ENCODE data around the gene TM2D3. TPM values are rescaled to one million over a fixed set of nuclear protein-coding genes. Genes with fewer than 3 reads are reported as not detected.

Gene TM2D3
- total RNA-seq, 1 experiment from 2014 or later = 23.1 TPM

DNA sequence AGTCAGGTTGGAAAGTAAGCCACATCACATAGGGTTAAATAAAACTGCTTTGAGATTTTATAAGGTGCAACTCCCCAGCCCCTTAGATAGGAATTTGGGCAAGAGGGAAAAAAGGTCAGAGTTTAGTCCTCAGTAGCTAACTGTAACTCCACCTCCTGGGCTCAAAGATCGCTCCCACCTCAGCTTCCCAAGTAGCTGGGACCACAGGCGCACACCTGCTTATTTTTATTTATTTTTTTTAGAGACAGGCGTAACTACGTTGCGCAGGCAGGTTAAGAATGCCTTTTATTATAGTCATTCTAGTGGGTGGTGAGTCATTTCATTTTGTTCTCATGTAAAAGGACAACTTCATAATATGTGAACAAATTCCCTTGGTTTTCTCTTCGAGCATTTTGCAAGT is 14.7 kb downstream of the TM2D3 start:
- no peak for TF ChIP-seq IRF2 (CRISPR knock-in tag; IDR thresholded peaks at IDR 0.05; ENCODE audit: borderline replicate concordance, low read depth)
- TF ChIP-seq ATF1 (CRISPR knock-in tag; IDR thresholded peaks at IDR 0.05) = no peak
- TF ChIP-seq SMAD3 (CRISPR knock-in tag; IDR thresholded peaks at IDR 0.05; ENCODE audit: borderline replicate concordance) = no peak
- no peak for TF ChIP-seq USF1 (CRISPR knock-in tag; IDR thresholded peaks at IDR 0.05)
- no peak for TF ChIP-seq MAX (CRISPR knock-in tag; IDR thresholded peaks at IDR 0.05)
- TF ChIP-seq SP1 (CRISPR knock-in tag; conservative IDR thresholded peaks at IDR 0.05) = no peak
- Mint-ChIP-seq H3K27ac (no peak overlapping the region), H3K27me3 (ENCODE audit: low read depth) (no peaks in the 10 kb centered on the region), H3K4me1 (peaks cover 23% of the 10 kb centered on the region), H3K36me3 (peaks cover 9% of the 10 kb centered on the region; the same call in 1 of the 2 replicates), H3K9me3 (no peaks in the 10 kb centered on the region), H3K4me3 (no peak overlapping the region)
- no peak for DNase-seq (ENCODE audit: low spot score)
- ChIA-PET POLR2A (no interaction called here), CTCF (interaction anchor here (0.9 to 1.2 kb wide), 3 partner anchors 21 to 317 kb away, joined by 3 read pairs; no protein-coding TSS in a partner anchor)
- 0 out of 2 replicates have a peak, but pooled peaks have one; percentile 36 for ATAC-seq

GRCh38 chr15:101637038-101637437 is 15.1 kb downstream of the TM2D3 start:
- H3K27me3 Mint-ChIP-seq (ENCODE audit: low read depth) = no peaks in the 10 kb centered on the region
- H3K4me3 Mint-ChIP-seq = no peak overlapping the region
- peaks cover 4% of the 10 kb centered on the region; the same call in 1 of the 2 replicates for H3K36me3 Mint-ChIP-seq
- ATAC-seq (no peak), DNase-seq (ENCODE audit: low spot score) (no peak)
- CTCF ChIA-PET = interaction anchor here (1.2 kb wide), 1 partner anchor 317 kb away, joined by 3 read pairs; no protein-coding TSS in a partner anchor
- H3K4me1 Mint-ChIP-seq = peaks cover 19% of the 10 kb centered on the region
- TF ChIP-seq MAX (CRISPR knock-in tag; IDR thresholded peaks at IDR 0.05) (no peak), EMX1 (CRISPR knock-in tag; IDR thresholded peaks at IDR 0.05) (no peak), ZNF317 (CRISPR knock-in tag; IDR thresholded peaks at IDR 0.05; ENCODE audit: borderline replicate concordance, low read depth) (no peak), TCF7 (CRISPR knock-in tag; IDR thresholded peaks at IDR 0.05; ENCODE audit: low read depth) (no peak), E2F1 (CRISPR knock-in tag; IDR thresholded peaks at IDR 0.05) (no peak), MLX (CRISPR knock-in tag; IDR thresholded peaks at IDR 0.05) (no peak), FOXJ3 (CRISPR knock-in tag; IDR thresholded peaks at IDR 0.05; ENCODE audit: borderline replicate concordance) (no peak), SP1 (CRISPR knock-in tag; conservative IDR thresholded peaks at IDR 0.05) (no peak), TP53 (CRISPR knock-in tag; IDR thresholded peaks at IDR 0.05) (no peak), NFATC4 (CRISPR knock-in tag; IDR thresholded peaks at IDR 0.05) (no peak), ZNF423 (CRISPR knock-in tag; IDR thresholded peaks at IDR 0.05) (no peak)
- H3K9me3 Mint-ChIP-seq = no peaks in the 10 kb centered on the region
- POLR2A ChIA-PET = no interaction called here
- H3K27ac Mint-ChIP-seq = no peak overlapping the region

DNA sequence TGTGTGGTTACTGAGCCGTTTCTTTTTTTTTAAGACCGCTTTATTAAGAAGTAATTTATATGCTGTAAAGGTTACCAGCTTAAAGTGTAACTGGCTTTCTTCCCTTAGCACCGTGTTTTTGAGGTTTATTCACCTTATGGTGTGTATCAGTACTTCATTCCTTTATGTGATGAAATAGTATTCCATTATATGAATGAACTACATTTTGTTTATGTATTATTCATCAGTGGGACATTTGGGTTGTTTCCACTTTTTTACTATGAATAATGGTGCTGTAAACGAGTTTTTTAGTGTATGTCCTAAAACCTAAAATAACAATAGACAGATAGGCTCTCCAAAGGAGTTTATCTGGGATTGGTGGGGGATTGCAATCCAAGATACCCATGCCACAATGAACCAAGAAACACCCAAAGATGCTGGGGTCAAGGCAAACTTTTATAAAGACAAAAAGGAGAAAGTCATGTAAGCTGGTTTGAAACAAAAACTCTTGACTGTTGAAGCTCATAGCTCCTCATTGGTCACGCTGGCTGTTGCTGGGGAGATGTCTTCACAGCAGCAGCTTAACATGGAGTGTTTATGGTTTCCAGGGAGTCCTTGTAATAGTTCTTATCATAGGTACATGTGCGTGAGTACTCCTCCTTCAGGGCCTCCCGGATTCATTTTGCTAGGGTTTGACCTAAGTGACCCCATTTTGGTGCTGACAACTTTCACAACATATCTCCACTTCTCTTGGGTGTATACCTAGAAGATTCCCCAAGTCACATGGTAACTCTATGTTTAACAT is 16.0 kb downstream of the TM2D3 start:
- H3K4me3 Mint-ChIP-seq = no peak overlapping the region
- no peak for ATAC-seq
- TF ChIP-seq, protein P1, sequence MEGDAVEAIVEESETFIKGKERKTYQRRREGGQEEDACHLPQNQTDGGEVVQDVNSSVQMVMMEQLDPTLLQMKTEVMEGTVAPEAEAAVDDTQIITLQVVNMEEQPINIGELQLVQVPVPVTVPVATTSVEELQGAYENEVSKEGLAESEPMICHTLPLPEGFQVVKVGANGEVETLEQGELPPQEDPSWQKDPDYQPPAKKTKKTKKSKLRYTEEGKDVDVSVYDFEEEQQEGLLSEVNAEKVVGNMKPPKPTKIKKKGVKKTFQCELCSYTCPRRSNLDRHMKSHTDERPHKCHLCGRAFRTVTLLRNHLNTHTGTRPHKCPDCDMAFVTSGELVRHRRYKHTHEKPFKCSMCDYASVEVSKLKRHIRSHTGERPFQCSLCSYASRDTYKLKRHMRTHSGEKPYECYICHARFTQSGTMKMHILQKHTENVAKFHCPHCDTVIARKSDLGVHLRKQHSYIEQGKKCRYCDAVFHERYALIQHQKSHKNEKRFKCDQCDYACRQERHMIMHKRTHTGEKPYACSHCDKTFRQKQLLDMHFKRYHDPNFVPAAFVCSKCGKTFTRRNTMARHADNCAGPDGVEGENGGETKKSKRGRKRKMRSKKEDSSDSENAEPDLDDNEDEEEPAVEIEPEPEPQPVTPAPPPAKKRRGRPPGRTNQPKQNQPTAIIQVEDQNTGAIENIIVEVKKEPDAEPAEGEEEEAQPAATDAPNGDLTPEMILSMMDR (IDR thresholded peaks at IDR 0.05) = no peak
- TF ChIP-seq ZNF396 (CRISPR knock-in tag; IDR thresholded peaks at IDR 0.05; ENCODE audit: borderline replicate concordance) = no peak
- TF ChIP-seq, protein P2, sequence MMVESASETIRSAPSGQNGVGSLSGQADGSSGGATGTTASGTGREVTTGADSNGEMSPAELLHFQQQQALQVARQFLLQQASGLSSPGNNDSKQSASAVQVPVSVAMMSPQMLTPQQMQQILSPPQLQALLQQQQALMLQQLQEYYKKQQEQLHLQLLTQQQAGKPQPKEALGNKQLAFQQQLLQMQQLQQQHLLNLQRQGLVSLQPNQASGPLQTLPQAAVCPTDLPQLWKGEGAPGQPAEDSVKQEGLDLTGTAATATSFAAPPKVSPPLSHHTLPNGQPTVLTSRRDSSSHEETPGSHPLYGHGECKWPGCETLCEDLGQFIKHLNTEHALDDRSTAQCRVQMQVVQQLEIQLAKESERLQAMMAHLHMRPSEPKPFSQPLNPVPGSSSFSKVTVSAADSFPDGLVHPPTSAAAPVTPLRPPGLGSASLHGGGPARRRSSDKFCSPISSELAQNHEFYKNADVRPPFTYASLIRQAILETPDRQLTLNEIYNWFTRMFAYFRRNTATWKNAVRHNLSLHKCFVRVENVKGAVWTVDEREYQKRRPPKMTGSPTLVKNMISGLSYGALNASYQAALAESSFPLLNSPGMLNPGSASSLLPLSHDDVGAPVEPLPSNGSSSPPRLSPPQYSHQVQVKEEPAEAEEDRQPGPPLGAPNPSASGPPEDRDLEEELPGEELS (CRISPR knock-in tag; IDR thresholded peaks at IDR 0.05) = no peak
- TF ChIP-seq EMX1 (CRISPR knock-in tag; IDR thresholded peaks at IDR 0.05) = no peak
- TF ChIP-seq IRF1 (CRISPR knock-in tag; IDR thresholded peaks at IDR 0.05) = no peak
- no peak for TF ChIP-seq USF1 (CRISPR knock-in tag; IDR thresholded peaks at IDR 0.05)
- no peak for TF ChIP-seq ETV6 (CRISPR knock-in tag; IDR thresholded peaks at IDR 0.05)

More for the DNA sequence above, 16.0 kb downstream of the TM2D3 start:
- Mint-ChIP-seq H3K36me3 (peaks cover 3% of the 10 kb centered on the region; the same call in 1 of the 2 replicates), H3K27me3 (ENCODE audit: low read depth) (no peaks in the 10 kb centered on the region), H3K4me1 (peaks cover 16% of the 10 kb centered on the region), H3K9me3 (no peaks in the 10 kb centered on the region), H3K27ac (no peak overlapping the region)
- no peak for DNase-seq (ENCODE audit: low spot score)
- ChIA-PET POLR2A (interaction anchor here (0.6 kb wide), 1 partner anchor 1904 kb away, joined by 3 read pairs; no protein-coding TSS in a partner anchor), CTCF (no interaction called here)

Data from WTC11 (cell line).